H1 (cell line): Measurements from ENCODE around the gene CGN. TPM values are rescaled to one million over a fixed set of nuclear protein-coding genes. Genes with fewer than 3 reads are reported as not detected.

ENCODE experiments used
- CTCF ChIA-PET: fragments of 300-600 bp; sonication (Branson Sonifier 250); formaldehyde crosslinking; loops from one replicate; lab custom pipeline; 2021; ENCODE audit not compliant: partially characterized antibody; lab: Charles Lee
- POLR2A ChIA-PET: fragments of 300-600 bp; sonication (Branson Sonifier 250); formaldehyde crosslinking; loops from one replicate; lab custom pipeline; 2021; ENCODE audit warnings: inconsistent platforms; ENCODE audit not compliant: partially characterized antibody; lab: Charles Lee
- DNase-seq, 2 experiments: peaks; one replicate each; pipeline versions ENCODE4 v3.0.0 to v3.0.0-alpha.2; 2010 to 2022; ENCODE audit warnings: low spot score in 2 of 2, low read depth in 1 of 2, mixed read lengths in 1 of 2
- FAIRE-seq: peaks from 2 replicates; lab custom pipeline; 2011; peaks lifted over from hg19 to GRCh38; lab: Jason Lieb, UNC
- H2AFZ ChIP-seq: 2 replicates; pipeline ENCODE4 v1.8.1; 2012; ENCODE audit warnings: low read length, inconsistent platforms
- H2AK5ac ChIP-seq: 2 replicates; pipeline ENCODE4 v1.6.1; 2013; ENCODE audit warnings: low read depth, low read length
- H2BK120ac ChIP-seq: replicated peaks from 2 replicates; pipeline ENCODE3; 2013; ENCODE audit warnings: low read depth, low read length, inconsistent platforms
- H2BK12ac ChIP-seq: 2 replicates; pipeline ENCODE4 v1.6.1; 2013; ENCODE audit warnings: low read depth, low read length
- H2BK15ac ChIP-seq: 2 replicates; pipeline ENCODE4 v1.6.1; 2013; ENCODE audit warnings: low read length
- H2BK20ac ChIP-seq: 2 replicates; pipeline ENCODE4 v1.6.1; 2013; ENCODE audit warnings: low read length
- H2BK5ac ChIP-seq: 2 replicates; pipeline ENCODE4 v1.6.1; 2013; ENCODE audit warnings: low read depth, low read length
- H3K14ac ChIP-seq: 2 replicates; pipeline ENCODE4 v1.6.1; 2013; ENCODE audit warnings: inconsistent platforms; ENCODE audit not compliant: insufficient read length
- H3K18ac ChIP-seq: 2 replicates; pipeline ENCODE4 v1.6.1; 2013; ENCODE audit warnings: low read length; ENCODE audit errors: extremely low read depth
- H3K23ac ChIP-seq: 2 replicates; pipeline ENCODE4 v1.6.1; 2013; ENCODE audit warnings: inconsistent platforms; ENCODE audit not compliant: insufficient read length
- H3K23me2 ChIP-seq: 2 replicates; pipeline ENCODE4 v1.6.1; 2013; ENCODE audit warnings: low read depth, low read length
- H3K27ac ChIP-seq: 2 replicates; pipeline ENCODE4 v1.6.1; 2011; ENCODE audit warnings: low read depth, low read length, inconsistent platforms
- H3K27me3 ChIP-seq, 4 experiments: replicated peaks in 1 of 4; 1 replicate in 1 of 4; 2 replicates in 3 of 4; pipeline versions ENCODE4 v1.6.1 to v1.8.1; 2011 to 2013; ENCODE audit warnings: low read length in 3 of 4, mild to moderate bottlenecking in 3 of 4, inconsistent platforms in 2 of 4, mixed read lengths in 2 of 4, moderate library complexity in 1 of 4; ENCODE audit not compliant: control insufficient read depth in 3 of 4, insufficient read depth in 3 of 4; ENCODE audit errors: extremely low read depth in 1 of 4
- H3K36me3 ChIP-seq, 4 experiments: 2 replicates each; pipeline versions ENCODE4 v1.6.1 to v1.8.1; 2011 to 2013; ENCODE audit warnings: mild to moderate bottlenecking in 4 of 4, low read length in 3 of 4, moderate library complexity in 2 of 4, control low read depth in 1 of 4, inconsistent platforms in 1 of 4; ENCODE audit not compliant: insufficient read depth in 4 of 4, control insufficient read depth in 2 of 4
- H3K4ac ChIP-seq: replicated peaks from 2 replicates; pipeline ENCODE3; 2013; ENCODE audit warnings: low read length, low read depth, mixed read lengths, inconsistent platforms; ENCODE audit not compliant: insufficient read length
- H3K4me1 ChIP-seq, 4 experiments: replicated peaks in 1 of 4; 1 replicate in 1 of 4; 2 replicates in 3 of 4; pipeline versions ENCODE4 v1.6.1 to v1.8.1; 2011 to 2013; ENCODE audit warnings: low read length in 3 of 4, inconsistent platforms in 2 of 4, mixed read lengths in 1 of 4; ENCODE audit not compliant: insufficient read depth in 4 of 4, control insufficient read depth in 3 of 4
- H3K4me2 ChIP-seq, 2 experiments: 2 replicates each; pipeline versions ENCODE4 v1.6.1 to v1.8.1; 2011 to 2013; ENCODE audit warnings: low read depth in 2 of 2, low read length in 2 of 2, control low read depth in 1 of 2, inconsistent platforms in 1 of 2, mild to moderate bottlenecking in 1 of 2; ENCODE audit not compliant: insufficient read depth in 1 of 2
- H3K4me3 ChIP-seq, 4 experiments: fragments of 200-600, 300-600 bp in 1 of 4; sonication (generic), shearing (Covaris generic), sonication (Bioruptor Twin) in 1 of 4; 2 replicates each; pipeline versions ENCODE4 v1.5.1 to v1.8.1; 2011 to 2016; ENCODE audit warnings: low read length in 4 of 4, low read depth in 3 of 4, control low read depth in 2 of 4, inconsistent platforms in 2 of 4, mild to moderate bottlenecking in 2 of 4, mixed read lengths in 1 of 4, moderate library complexity in 1 of 4; ENCODE audit not compliant: insufficient read depth in 2 of 4; ENCODE audit errors: extremely low read depth in 1 of 4
- H3K56ac ChIP-seq: replicated peaks from 2 replicates; pipeline ENCODE3; 2013; ENCODE audit warnings: low read depth, mild to moderate bottlenecking, mixed read lengths, low read length, inconsistent platforms; ENCODE audit not compliant: insufficient read length
- H3K79me1 ChIP-seq: 2 replicates; pipeline ENCODE4 v1.6.1; 2013; ENCODE audit warnings: low read depth, low read length, control low read depth
- H3K79me2 ChIP-seq, 2 experiments: 2 replicates each; pipeline versions ENCODE4 v1.6.1 to v1.8.1; 2012 to 2013; ENCODE audit warnings: low read length in 2 of 2, mild to moderate bottlenecking in 2 of 2, inconsistent platforms in 1 of 2; ENCODE audit not compliant: insufficient read depth in 2 of 2, control insufficient read depth in 1 of 2
- H3K9ac ChIP-seq, 4 experiments: replicated peaks in 1 of 4; 1 replicate in 1 of 4; 2 replicates in 3 of 4; pipeline versions ENCODE4 v1.6.1 to v1.8.1; 2011 to 2013; ENCODE audit warnings: low read depth in 3 of 4, low read length in 3 of 4, control low read depth in 2 of 4, mild to moderate bottlenecking in 2 of 4, moderate library complexity in 2 of 4, inconsistent platforms in 1 of 4; ENCODE audit errors: extremely low read depth in 1 of 4
- H3K9me3 ChIP-seq, 2 experiments: 2 replicates each; pipeline versions ENCODE4 v1.6.1 to v1.8.1; 2012 to 2013; ENCODE audit warnings: mild to moderate bottlenecking in 2 of 2, moderate library complexity in 2 of 2, control low read depth in 1 of 2, inconsistent platforms in 1 of 2, low read depth in 1 of 2, low read length in 1 of 2, mixed read lengths in 1 of 2; ENCODE audit not compliant: insufficient read depth in 2 of 2
- H4K20me1 ChIP-seq, 2 experiments: replicated peaks in 1 of 2; 2 replicates each; pipeline versions ENCODE3 to v1.8.1; 2011 to 2013; ENCODE audit warnings: inconsistent platforms in 2 of 2, low read length in 2 of 2, mild to moderate bottlenecking in 1 of 2; ENCODE audit not compliant: insufficient read depth in 2 of 2, control insufficient read depth in 1 of 2
- H4K5ac ChIP-seq: 2 replicates; pipeline ENCODE4 v1.6.1; 2013; ENCODE audit warnings: low read length, low read depth, mixed read lengths, inconsistent platforms; ENCODE audit not compliant: insufficient read length
- H4K8ac ChIP-seq: 2 replicates; pipeline ENCODE4 v1.8.0; 2013; ENCODE audit warnings: mild to moderate bottlenecking, moderate library complexity, low read length, inconsistent platforms; ENCODE audit not compliant: insufficient read depth; ENCODE audit errors: extremely low read depth
- H4K91ac ChIP-seq: replicated peaks from 2 replicates; pipeline ENCODE3; 2013; ENCODE audit warnings: low read length, mixed read lengths, inconsistent platforms; ENCODE audit not compliant: insufficient read length
- CHD1 ChIP-seq: IDR thresholded peaks from 2 replicates; pipeline ENCODE4 v1.6.1; 2012; ENCODE audit warnings: low read depth, low read length, improper control_type of control experiment
- CREB1 ChIP-seq: IDR thresholded peaks from 2 replicates; pipeline ENCODE4 v1.6.1; 2012; ENCODE audit warnings: inconsistent platforms
- GTF2F1 ChIP-seq: IDR thresholded peaks from 2 replicates; pipeline ENCODE4 v1.6.1; 2012; ENCODE audit warnings: low read depth, low read length, improper control_type of control experiment, borderline replicate concordance
- HDAC6 ChIP-seq: IDR thresholded peaks from one replicate; pipeline ENCODE4 v1.7.1; 2012; ENCODE audit warnings: low read depth, mild to moderate bottlenecking, inconsistent platforms, low read length, moderate library complexity
- JUN ChIP-seq: IDR thresholded peaks from 2 replicates; pipeline ENCODE4 v1.6.1; 2011; ENCODE audit warnings: low read depth, mild to moderate bottlenecking, improper control_type of control experiment, low read length
- RBBP5 ChIP-seq: IDR thresholded peaks from 2 replicates; pipeline ENCODE4 v1.7.1; 2012; ENCODE audit warnings: low read depth, mild to moderate bottlenecking, inconsistent platforms, low read length, moderate library complexity, borderline replicate concordance
- RNF2 ChIP-seq: fragments of 200-900, 300-1000 bp; sonication (generic); IDR thresholded peaks from 2 replicates; pipeline ENCODE4 v1.7.1; 2016; ENCODE audit warnings: borderline replicate concordance, low read depth, mild to moderate bottlenecking, antibody characterized with exemption, low read length; ENCODE audit not compliant: poor library complexity, severe bottlenecking; ENCODE audit errors: missing control alignments
- RXRA ChIP-seq: IDR thresholded peaks from 2 replicates; pipeline ENCODE4 v1.6.1; 2011; ENCODE audit warnings: low read depth, mild to moderate bottlenecking, low read length, moderate library complexity; ENCODE audit not compliant: insufficient read depth
- SIN3A ChIP-seq, 2 experiments: IDR thresholded peaks in 1 of 2; conservative IDR thresholded peaks in 1 of 2; 2 replicates each; pipeline ENCODE4 v1.6.1; 2011 to 2012; ENCODE audit warnings: low read length in 2 of 2, improper control_type of control experiment in 1 of 2, low read depth in 1 of 2, mild to moderate bottlenecking in 1 of 2
- SP2 ChIP-seq: IDR thresholded peaks from 2 replicates; pipeline ENCODE4 v1.6.1; 2012; ENCODE audit warnings: mild to moderate bottlenecking, low read length, inconsistent platforms
- TAF1 ChIP-seq: IDR thresholded peaks from 2 replicates; pipeline ENCODE4 v1.6.1; 2011; ENCODE audit warnings: mild to moderate bottlenecking, low read depth, low read length
- TBP ChIP-seq: IDR thresholded peaks from 2 replicates; pipeline ENCODE4 v1.6.1; 2011; ENCODE audit warnings: low read depth, low read length, improper control_type of control experiment
- TCF12 ChIP-seq: IDR thresholded peaks from 2 replicates; pipeline ENCODE4 v1.6.1; 2011; ENCODE audit warnings: low read depth, mild to moderate bottlenecking, low read length
- YY1 ChIP-seq: IDR thresholded peaks from 2 replicates; pipeline ENCODE4 v1.6.1; 2011; ENCODE audit warnings: low read depth, mild to moderate bottlenecking, low read length
- WGBS, 2 experiments: shearing (Covaris generic) in 1 of 2; methylation state at CpG; one replicate each; pipeline versions ENCODE4 v1.1.6 to v1.1.7; 2013 to 2015; ENCODE audit warnings: low lambda C conversion rate in 2 of 2, mixed read lengths in 2 of 2, inconsistent platforms in 1 of 2, low coverage in 1 of 2, missing lambda C conversion rate in 1 of 2; ENCODE audit not compliant: insufficient replicate concordance in 2 of 2, insufficient coverage in 1 of 2, insufficient read length in 1 of 2; ENCODE audit errors: extremely low coverage in 1 of 2, missing lambda C conversion rate in 1 of 2; 5-methylcytosine and 5-hydroxymethylcytosine counted together
- polyA plus RNA-seq, 7 experiments: library from polyadenylated mRNA; depleted of rRNA in 3 of 7; stranded (reverse) in 5 of 7; unstranded in 2 of 7; fragments of >200 nt in 5 of 7; fragments of 200-250 nt in 2 of 7; gene quantifications; 1 replicate in 5 of 7; 2 replicates in 1 of 7; 4 replicates in 1 of 7; pipeline versions ENCODE4 v1.2.1 to v1.2.3, GENCODE V29; 2011 to 2013; ENCODE audit warnings: missing spikeins in 2 of 7, mixed read lengths in 2 of 7
- total RNA-seq: library from RNA; stranded (reverse); fragmentation: NEBNext Ultra II Directional; extraction: Animal tissue kit (Norgen Biotek cat#: 25700); gene quantifications from 2 replicates; pipeline ENCODE4 v1.2.1, GENCODE V29; 2021

The CGN gene
- total and polyA plus RNA-seq, 2 of the 8 experiments (the other 6 are each of a cell fraction or from before 2014, with no cell fraction given), result 15.9 to 52.7 TPM

DNA sequence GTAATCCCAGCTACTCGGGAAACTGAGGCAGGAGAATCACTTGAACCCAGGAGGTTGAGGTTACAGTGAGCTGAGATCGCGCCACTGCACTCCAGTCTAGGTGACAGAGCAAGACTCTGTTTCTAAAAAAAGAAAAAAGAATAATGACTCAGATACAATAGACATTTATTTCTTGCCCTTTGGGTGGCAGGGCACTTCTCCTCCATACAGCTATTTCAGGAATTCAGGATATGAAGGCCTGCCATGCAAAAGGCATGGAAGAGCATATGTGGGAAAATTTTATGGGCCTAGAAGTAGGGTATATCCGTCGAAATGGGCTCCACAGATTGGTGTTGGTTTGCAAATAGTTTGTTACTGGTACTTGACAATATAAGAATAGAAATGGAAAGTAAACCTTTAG is 31.7 kb upstream of the CGN start:
- H2AFZ ChIP-seq, result no peak overlapping the region
- H3K56ac ChIP-seq, result no peak overlapping the region
- no peak overlapping the region for H4K91ac ChIP-seq
- H4K20me1 ChIP-seq, result no peaks in the 10 kb centered on the region
- no peak overlapping the region for H4K8ac ChIP-seq
- no peak overlapping the region for H3K4me2 ChIP-seq
- no peaks in the 10 kb centered on the region for H3K79me2 ChIP-seq
- no peak overlapping the region for H3K23ac ChIP-seq
- no peak overlapping the region for H2AK5ac ChIP-seq
- H3K27me3 ChIP-seq, result no peaks in the 10 kb centered on the region
- H3K79me1 ChIP-seq, result no peaks in the 10 kb centered on the region; the same call in 1 of the 2 replicates
- no peaks in the 10 kb centered on the region; a peak in 1 of 4 replicates for H3K9me3 ChIP-seq
- H3K9ac ChIP-seq, result no peak overlapping the region
- no peak overlapping the region for H3K27ac ChIP-seq
- no peaks in the 10 kb centered on the region for H3K23me2 ChIP-seq
- no peak overlapping the region for H4K5ac ChIP-seq
- CTCF ChIA-PET, result interaction anchor here (0.7 kb wide), 1 partner anchor 21 kb away, joined by 4 read pairs; no protein-coding TSS in a partner anchor
- no peak overlapping the region for H2BK5ac ChIP-seq
- POLR2A ChIA-PET, result interaction anchor here (1.3 to 1.6 kb wide), 3 partner anchors 9 to 62 kb away, joined by 3 to 5 read pairs (median 4); no protein-coding TSS in a partner anchor
- no peak overlapping the region for H2BK120ac ChIP-seq
- 94% methylated on average over 5 of the region's 5 CpGs; no CpG with 5 or more reads in 1 of the 2 experiments for WGBS, 2 experiments
- no peak overlapping the region for H3K14ac ChIP-seq
- no peak overlapping the region for H2BK12ac ChIP-seq
- H3K18ac ChIP-seq, result no peak overlapping the region
- H3K4ac ChIP-seq, result no peak overlapping the region
- DNase-seq (no peak), FAIRE-seq (no peak)
- no peaks in the 10 kb centered on the region for H3K36me3 ChIP-seq
- no peak overlapping the region for H3K4me3 ChIP-seq
- no peak overlapping the region for H2BK15ac ChIP-seq
- no peak overlapping the region for H2BK20ac ChIP-seq
- H3K4me1 ChIP-seq, result no peaks in the 10 kb centered on the region
- TF ChIP-seq TCF12 (no peak), HDAC6 (no peak), TBP (no peak), GTF2F1 (no peak), SIN3A (conservative IDR thresholded peaks at IDR 0.05 in 1 of 2, IDR thresholded peaks at IDR 0.05 in 1 of 2; ENCODE audit: low read depth in 1 of 2, low read length in 2 of 2) (no peak), RXRA (no peak), YY1 (no peak), JUN (no peak), TAF1 (no peak), RBBP5 (no peak), RNF2 (no peak), CHD1 (no peak), CREB1 (no peak), SP2 (no peak)
